GM04503 (cell line): ENCODE measurements around the gene NRM.

Experiments used
- DNase-seq: peaks from one replicate; pipeline ENCODE4 v3.0.0-alpha.2; 2012; ENCODE audit warnings: low read depth

NRM gene

GRCh38 chr6:30688569-30688968 lies 2.2 kb downstream of the NRM start:
- no peak for DNase-seq

- no peak for DNase-seq
These were observed 2.9 kb downstream of the NRM start for GRCh38 chr6:30687659-30688431.

- DNase-seq = peak; percentile 89
These were observed 3.7 kb downstream of the NRM start for GRCh38 chr6:30686908-30687658.

- DNase-seq = no peak
These were observed 4.5 kb downstream of the NRM start, which contains the start of gene PPP1R18 for GRCh38 chr6:30686009-30686907. Gene PPP1R18, minus strand, starts transcription at chr6:30686645. Its CDS starts 627 bp downstream, at chr6:30686018.

GRCh38 chr6:30685157-30686008 lies 5.4 kb downstream of the NRM start:
- DNase-seq = no peak

- DNase-seq = no peak
These were observed 6.2 kb downstream of the NRM start for GRCh38 chr6:30684386-30685156.

- no peak for DNase-seq
These were observed 6.8 kb downstream of the NRM start for GRCh38 chr6:30683980-30684338.

- DNase-seq = no peak
These were observed 7.4 kb downstream of the NRM start for GRCh38 chr6:30683183-30683979.

GRCh38 chr6:30682143-30683117 lies 8.4 kb downstream of the NRM start:
- DNase-seq = peak; percentile 76

- no peak for DNase-seq
These were observed 9.0 kb downstream of the NRM start for GRCh38 chr6:30681766-30682142.

- DNase-seq = no peak
These were observed 10.8 kb downstream of the NRM start for GRCh38 chr6:30679765-30680535.

GRCh38 chr6:30678964-30679726 lies 11.6 kb downstream of the NRM start:
- DNase-seq = no peak

- DNase-seq = no peak
These were observed 14.0 kb downstream of the NRM start for GRCh38 chr6:30676660-30677285.

- peak; percentile 93 for DNase-seq
These were observed 18.1 kb downstream of the NRM start, which contains the start of gene DHX16 for GRCh38 chr6:30672445-30673253. Gene DHX16, minus strand, starts transcription at chr6:30673006. Its CDS starts 165 bp downstream, at chr6:30672841.

GRCh38 chr6:30670760-30671527 lies 19.8 kb downstream of the NRM start:
- DNase-seq = no peak
